Choroid plexus epithelial cell (primary cell): ENCODE results near the gene EPN1.

Experiments
- DNase-seq: peaks from one replicate; pipeline ENCODE4 v3.0.0-alpha.2; 2010; ENCODE audit warnings: low read depth
- H3K4me3 ChIP-seq: 2 replicates; pipeline ENCODE4 v1.5.1; 2011; ENCODE audit warnings: low read depth, mild to moderate bottlenecking, control low read depth, low read length, moderate library complexity
- TF ChIP-seq, protein P1 (sequence below): conservative IDR thresholded peaks from 2 replicates; pipeline ENCODE4 v1.5.1; 2011; ENCODE audit warnings: low read depth, mild to moderate bottlenecking, control low read depth, inconsistent platforms, low read length, moderate library complexity

EPN1 gene

DNA sequence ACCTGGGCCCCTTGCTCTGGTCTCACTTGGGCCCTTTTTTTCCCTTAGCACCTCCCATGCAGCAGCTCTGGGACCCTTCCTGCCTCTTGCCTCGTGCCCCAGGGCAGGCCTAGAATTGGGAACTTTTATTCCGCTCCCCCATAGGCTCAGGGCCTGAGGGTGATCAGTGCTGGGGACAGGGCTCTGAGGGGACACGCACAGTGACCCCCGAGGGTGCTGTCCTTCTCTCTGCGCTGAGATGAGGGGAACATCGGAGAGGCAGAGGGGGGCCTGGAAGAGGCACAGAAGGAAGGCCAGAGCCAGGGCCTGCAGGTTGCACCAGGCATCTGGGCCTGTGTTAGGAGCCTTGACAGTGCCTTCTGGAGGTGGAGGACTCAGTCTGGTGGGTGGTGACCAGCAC, 10.8 kb downstream of the EPN1 start:
- TF ChIP-seq, protein P1, sequence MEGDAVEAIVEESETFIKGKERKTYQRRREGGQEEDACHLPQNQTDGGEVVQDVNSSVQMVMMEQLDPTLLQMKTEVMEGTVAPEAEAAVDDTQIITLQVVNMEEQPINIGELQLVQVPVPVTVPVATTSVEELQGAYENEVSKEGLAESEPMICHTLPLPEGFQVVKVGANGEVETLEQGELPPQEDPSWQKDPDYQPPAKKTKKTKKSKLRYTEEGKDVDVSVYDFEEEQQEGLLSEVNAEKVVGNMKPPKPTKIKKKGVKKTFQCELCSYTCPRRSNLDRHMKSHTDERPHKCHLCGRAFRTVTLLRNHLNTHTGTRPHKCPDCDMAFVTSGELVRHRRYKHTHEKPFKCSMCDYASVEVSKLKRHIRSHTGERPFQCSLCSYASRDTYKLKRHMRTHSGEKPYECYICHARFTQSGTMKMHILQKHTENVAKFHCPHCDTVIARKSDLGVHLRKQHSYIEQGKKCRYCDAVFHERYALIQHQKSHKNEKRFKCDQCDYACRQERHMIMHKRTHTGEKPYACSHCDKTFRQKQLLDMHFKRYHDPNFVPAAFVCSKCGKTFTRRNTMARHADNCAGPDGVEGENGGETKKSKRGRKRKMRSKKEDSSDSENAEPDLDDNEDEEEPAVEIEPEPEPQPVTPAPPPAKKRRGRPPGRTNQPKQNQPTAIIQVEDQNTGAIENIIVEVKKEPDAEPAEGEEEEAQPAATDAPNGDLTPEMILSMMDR, result no peak
- no peak overlapping the region for H3K4me3 ChIP-seq
- no peak for DNase-seq

GRCh38 chr19:55686311-55687050, 11.5 kb downstream of the EPN1 start:
- TF ChIP-seq, protein P1, result no peak
- no peak for DNase-seq
- no peak overlapping the region for H3K4me3 ChIP-seq

- H3K4me3 ChIP-seq, result no peak overlapping the region
- DNase-seq, result no peak
- TF ChIP-seq, protein P1, result no peak
These were observed 12.5 kb downstream of the EPN1 start for GRCh38 chr19:55687281-55688201.

DNA sequence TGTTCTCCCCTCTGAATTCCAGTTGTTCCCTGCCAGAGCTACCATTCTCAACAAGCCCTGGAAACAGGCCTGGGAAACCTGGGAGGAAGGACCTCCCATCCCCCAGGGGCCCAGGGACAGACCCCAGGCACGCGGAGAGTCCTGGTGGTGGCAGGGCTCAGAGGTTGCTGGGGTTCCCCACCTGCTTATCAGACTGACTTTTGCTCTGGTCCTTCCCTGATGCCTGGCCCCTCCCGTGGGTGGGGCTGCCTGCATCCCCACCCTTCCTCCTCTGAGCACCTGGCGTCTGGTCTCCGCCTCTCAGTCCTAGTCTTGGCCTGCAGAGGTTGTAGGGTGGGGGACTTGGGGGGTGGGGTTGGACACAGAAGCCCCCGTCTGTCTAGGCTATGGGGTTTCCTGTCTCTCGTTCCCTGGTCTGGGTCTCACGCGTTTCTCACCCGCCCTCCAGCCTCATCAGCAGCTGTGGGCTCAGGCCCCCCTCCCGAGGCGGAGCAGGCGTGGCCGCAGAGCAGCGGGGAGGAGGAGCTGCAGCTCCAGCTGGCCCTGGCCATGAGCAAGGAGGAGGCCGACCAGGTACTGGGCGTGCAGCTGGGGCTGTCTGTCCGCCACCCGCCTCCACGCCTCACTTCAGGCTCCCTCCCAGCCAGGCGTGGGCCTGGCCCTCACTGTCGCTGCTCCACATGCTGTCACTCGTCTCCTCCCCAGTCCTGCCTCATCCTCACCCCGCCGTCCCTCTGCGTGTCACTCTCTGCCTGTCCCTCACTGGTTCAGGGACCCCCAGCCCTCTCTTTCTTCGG, 13.6 kb downstream of the EPN1 start:
- TF ChIP-seq, protein P1, result no peak
- no peak overlapping the region for H3K4me3 ChIP-seq
- DNase-seq, result no peak

- no peak overlapping the region for H3K4me3 ChIP-seq
- no peak for DNase-seq
- TF ChIP-seq, protein P1, result no peak
These were observed 14.5 kb downstream of the EPN1 start for GRCh38 chr19:55689411-55690108.

DNA sequence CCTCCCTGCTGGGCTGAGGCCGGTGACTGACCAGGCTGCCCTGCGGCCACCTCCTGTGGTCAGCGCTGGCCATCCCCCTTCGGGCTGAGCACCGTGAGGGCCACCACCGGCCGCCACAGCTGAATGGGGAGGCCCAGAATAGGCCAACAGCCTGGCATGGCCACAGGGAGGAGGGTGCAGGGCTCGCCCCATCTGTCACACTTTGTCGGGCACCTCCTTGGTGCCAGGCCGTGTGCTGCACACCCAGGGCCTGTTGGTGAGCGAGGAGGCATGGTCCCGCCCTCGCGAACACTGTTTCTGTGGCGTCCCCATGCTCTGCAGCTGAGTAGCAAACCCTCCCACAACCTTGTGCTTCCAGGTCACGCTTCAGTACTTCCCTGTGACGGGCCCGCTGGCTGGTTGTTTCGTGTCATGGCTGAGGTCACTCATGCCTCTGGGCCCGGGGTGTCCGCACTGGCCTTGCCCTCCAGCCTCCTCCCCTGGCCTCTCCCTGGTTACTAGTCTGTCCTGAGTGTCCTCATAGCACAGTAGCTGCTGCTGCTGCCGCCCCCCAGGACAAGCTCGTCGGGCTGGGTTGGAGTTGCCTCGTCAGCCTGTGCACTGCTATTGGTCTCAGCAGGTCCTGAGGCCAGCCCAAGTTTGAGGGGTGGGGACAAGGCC, 15.2 kb downstream of the EPN1 start:
- H3K4me3 ChIP-seq, result no peak overlapping the region
- no peak for DNase-seq
- TF ChIP-seq, protein P1, result no peak
